ENCODE results near the gene FBXO10.
"Not testable (repeated sequence)": the region's sequence is repeated elsewhere in the genome, so short reads cannot be mapped to it uniquely, and the experiment has no call there.

FBXO10 gene

DNA sequence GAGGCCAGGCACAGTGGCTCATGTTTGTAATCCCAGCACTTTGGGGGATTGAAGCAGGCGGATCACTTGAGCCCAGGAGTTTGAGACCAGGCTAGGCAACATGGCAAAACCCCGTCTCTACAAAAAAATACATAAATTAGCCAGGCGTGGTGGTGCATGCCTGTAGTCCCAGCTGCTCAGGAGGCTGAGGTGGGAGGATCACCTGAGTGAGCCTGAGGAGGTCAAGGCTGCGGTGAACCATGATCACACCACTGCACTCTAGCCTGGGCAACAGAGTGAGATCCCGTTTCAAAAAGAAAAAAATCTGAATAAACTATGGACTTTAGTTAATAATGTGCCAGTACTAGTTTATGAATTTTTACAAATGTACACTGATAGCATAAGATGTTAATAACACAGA lies 66.1 kb downstream of the FBXO10 start:
- not testable (repeated sequence) for DNase-seq

DNA sequence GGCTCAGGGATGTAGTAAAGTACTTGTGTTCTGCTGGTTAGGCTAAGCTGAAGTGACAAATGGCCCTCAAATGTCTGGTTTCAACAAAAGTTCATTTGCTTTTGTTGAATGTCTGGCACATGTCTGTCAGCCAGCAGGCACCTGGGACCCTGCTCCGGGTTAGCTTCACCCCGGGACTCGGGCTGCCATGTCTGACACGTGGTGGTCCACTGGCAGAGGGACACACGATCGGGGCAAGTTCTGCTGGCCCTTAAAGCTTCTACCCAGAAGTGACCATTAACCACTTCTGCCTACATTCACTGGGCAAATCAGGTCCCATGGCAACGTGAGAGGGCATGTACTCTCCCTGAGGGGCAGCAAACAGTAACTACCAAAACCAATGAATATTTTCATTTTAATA lies 66.6 kb downstream of the FBXO10 start:
- no peak for DNase-seq

DNA sequence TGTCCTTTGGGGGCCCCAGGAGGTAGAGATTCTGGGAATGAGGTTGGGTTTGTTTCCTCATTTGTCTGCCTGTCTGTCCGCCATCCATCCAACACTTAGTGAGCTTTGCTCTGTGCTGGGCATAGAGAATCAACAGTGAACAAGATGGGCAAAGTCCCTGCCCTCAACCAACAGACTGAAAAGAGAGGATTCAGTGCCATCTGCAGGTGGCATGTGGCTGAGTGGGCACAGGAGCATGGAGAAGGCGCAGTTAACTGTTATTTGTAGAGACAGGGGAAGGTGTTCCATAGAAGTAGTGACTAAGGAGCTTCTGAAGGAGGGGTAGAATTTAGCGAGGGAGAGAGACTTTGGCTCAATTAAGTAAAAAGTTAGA lies 67.4 kb downstream of the FBXO10 start:
- DNase-seq = peak; percentile 21

DNA sequence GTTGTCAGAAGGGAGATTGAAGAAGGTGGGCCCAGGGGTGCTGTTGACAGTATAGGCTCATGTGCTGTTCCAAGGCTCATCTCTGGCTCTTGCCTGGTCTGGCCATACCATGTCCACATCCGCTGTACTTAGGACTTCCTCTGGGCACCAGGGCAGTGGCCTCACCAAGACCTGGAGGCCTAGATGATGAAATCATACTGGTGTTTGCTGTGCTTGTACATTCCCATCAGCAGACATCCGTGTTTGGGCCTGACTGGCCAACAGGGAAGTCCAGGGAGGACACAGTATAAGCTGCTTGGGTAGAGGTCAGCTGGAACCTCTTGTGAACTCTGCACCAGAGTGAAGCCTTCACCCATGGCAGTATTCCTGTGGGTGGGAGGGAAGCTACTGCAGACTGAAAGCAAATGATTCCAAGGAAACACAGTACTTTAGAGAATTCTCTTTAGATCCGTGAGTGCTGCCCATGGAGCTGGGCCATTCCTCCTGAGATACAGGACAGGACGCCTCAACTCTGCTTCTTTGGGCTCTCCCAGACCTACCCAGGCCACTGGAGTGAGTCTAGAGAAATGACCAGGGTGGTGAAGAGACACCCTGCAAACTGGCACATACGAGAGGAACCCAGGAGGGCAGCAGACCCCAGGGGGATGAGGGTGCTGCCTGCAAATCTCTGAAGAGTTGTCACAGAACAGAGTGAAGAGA lies 67.9 kb downstream of the FBXO10 start:
- no peak for DNase-seq

DNA sequence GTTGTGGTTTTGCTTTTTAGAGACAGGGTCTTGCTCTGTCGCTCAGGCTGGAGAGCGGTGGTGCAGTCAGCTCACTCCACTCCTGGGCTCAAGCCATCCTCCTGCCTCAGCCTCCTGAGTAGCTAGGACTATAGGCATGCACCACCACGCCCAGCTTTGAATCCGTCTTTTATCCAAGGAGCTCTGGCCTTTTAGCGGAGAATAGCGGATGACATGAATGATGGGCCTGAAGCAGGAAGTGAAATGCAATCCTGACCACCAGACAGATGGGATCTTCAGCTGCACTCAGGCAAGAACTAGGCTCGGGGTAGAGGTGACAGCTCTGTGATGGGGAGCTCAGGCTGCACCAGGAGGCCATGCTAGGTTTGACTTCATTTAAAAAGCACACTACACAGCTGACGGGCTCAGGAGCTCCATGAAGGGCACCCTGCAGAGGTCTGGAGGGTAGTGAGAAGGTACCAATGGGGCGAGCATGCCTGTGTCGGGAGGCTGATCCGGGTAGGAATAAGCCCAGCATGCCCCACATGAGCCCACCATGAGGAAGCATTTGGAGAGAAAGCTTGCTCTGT lies 68.5 kb downstream of the FBXO10 start:
- DNase-seq = no peak

DNA sequence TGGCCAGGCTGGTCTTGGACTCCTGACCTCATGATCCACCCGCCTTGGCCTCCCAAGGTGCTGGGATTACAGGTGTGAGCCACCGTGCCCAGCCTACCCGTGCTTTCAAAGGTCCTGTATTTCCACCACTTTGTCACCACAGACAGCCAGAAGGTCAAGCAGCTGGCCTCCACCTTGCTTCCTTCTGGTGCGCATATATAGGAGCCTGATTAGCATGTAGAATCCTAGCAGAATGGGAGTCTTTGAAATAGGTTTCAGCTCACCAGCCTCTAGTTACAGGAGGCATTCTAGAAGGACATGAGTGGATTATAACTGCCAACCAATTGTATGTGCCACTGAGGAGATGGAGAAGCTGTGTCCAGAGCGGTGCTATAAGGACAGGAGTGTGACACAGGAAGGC lies 71.6 kb downstream of the FBXO10 start:
- no peak for DNase-seq

DNA sequence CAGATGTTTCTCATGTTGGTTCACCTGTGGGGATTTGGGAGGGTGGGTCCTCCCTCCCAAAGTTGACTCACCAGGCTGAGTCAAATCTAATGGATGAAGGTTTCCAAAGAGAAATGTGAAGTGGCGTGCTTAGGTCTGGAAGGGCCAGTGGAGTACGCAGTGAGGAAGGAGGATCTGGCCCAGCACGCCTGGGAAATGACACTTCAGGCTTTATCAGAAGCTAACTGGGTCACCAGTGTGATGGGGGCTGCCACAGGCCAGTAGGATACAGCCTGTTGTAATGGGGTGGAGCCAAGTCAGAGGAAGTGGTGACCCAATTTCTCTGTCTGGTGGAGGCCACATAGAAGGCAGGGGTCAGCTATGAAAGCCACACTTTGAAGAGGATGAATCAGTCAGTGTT lies 72.4 kb downstream of the FBXO10 start:
- peak; percentile 48 for DNase-seq

DNA sequence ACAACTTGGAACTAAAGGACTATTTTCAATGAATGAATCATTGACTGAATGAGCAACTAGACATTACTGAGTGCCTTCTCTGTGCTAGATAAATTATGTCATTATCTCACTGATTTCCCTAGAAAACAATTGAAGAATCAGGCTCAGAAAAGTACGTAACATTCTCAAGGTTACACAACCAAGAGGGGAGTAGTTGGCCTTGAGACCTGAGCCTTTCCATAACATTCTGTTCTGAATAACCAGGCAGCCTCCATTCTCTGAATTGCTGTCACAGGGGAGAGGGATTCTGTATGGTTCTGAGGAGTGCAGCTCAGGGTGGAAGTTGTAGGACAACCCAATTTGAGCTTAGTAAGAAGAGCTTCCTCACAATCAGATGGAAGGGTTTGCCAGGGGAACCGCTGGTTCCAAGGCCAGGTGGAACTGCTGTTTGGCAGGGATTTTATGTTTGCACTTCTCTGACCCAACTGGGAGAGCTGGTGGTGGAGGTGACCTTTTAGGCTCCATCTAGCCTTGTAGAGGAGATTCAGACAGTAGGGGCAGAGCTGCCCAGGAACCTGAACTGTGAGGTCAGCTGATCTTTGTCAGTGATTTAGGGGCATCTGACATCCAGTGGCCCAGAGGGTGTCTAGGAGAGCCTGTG lies 74.1 kb downstream of the FBXO10 start:
- DNase-seq = no peak

DNA sequence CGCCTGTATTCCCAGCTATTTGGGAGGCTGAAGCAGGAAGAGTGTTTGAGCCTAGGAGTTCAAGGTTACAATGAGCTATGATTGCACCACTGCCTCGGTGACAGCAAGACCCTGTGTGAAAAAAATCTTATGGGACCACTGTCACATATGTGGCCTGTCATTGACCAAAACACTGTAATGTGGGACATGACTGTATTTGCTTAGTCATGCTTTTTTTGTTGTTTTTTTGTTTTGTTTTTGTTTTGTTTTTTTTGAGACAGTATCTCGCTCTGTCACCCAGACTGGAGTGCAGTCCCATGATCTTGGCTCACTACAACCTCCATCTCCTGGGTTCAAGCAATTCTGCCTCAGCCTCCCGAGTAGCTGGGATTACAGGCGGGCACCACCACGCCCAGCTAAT lies 76.9 kb downstream of the FBXO10 start:
- DNase-seq = no peak

DNA sequence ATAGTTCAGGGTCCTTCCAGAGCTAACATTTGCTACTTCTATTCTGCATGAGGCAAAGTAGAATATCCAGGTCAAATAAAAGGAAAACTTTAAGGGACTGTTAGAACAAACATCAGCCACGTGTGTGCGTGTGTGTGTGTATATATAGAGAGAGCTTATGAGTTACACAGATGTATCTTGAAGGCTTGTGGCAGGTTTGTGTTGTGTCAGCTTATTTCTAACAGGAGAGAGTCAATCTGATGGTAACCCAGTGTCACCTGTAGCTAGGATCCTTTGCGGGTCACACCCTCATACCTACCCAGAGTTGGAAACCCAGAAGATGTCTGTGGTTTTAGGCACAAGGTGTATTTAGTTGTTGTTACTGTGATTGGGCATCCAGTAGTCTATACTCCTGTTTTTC lies 77.7 kb downstream of the FBXO10 start:
- no peak for DNase-seq

DNA sequence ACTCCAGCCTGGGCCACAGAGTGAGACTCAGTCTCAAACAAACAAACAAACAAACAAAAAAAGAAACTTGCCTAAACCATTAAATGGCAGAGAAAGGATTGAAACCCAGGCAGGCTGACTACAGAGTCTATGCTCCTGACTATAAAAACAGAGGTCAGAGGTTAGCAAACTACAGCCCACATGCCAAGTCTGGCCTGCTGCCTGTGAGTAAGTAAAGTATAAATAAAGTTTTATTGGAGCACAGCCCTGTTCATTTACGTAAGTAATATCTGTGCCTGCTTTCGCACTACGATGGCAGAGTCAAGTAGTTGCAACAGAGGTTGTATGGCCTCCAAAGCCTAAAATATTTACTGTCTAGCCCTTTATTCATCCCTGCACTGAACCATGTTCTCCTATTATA lies 78.9 kb downstream of the FBXO10 start:
- DNase-seq = no peak

DNA sequence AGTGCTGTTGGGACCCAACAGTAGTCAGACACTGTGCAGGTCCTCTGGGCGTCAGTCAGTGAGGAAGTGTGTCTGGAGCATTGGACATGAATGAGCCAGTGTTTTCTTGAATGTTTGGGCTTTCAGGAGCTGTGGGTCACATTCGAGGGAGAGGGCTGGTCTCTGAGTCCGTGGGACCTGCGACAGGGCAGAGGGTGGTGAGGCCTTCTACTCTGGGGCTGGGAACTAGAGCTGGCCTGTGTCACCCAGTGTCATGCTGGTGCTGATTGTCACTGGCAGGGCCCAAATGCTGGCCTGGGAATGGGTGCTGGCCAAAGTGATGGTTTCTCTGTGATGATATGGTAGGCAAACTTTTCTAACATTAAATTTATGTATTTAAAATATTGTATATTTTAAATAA lies 80.2 kb downstream of the FBXO10 start:
- DNase-seq = no peak

DNA sequence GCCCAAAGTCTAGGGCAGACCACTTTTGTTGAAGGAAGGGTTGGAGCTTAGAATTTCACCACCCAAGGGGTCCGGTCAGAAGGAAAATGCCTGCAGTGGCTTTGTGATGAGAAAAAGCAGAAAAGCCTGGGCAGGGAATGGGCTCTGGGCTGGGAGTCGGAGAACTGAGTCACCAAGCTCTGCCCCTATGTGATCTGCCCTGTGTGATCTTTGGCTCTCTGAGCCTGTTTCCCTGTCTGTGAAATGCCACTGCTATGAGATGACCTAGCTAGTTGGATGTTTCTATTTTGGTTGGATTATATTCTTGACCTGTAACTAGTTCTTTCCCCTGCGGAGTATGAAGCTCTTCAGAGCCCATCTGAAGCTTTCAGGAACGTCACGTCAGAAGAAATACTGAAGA lies 80.6 kb downstream of the FBXO10 start:
- DNase-seq = no peak

DNA sequence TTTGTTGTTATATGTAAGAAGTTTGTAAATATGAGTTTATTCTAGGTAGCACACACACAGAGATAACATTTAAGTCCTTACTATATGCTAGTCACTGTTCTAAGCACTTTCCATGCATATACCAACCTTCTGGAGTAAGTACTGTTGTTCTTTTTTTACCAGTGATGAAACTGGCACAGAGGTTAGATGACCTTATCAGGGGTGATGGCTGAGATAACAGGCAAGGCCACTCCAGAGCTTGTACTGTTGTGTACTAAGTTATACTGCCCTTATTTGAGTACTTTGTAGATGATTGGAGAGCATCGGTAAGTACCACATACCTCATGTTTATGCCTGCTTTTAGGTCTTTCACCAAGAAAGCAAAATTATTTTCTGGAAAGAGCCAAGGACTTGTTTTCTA lies 84.2 kb downstream of the FBXO10 start:
- DNase-seq = peak; percentile 27

DNA sequence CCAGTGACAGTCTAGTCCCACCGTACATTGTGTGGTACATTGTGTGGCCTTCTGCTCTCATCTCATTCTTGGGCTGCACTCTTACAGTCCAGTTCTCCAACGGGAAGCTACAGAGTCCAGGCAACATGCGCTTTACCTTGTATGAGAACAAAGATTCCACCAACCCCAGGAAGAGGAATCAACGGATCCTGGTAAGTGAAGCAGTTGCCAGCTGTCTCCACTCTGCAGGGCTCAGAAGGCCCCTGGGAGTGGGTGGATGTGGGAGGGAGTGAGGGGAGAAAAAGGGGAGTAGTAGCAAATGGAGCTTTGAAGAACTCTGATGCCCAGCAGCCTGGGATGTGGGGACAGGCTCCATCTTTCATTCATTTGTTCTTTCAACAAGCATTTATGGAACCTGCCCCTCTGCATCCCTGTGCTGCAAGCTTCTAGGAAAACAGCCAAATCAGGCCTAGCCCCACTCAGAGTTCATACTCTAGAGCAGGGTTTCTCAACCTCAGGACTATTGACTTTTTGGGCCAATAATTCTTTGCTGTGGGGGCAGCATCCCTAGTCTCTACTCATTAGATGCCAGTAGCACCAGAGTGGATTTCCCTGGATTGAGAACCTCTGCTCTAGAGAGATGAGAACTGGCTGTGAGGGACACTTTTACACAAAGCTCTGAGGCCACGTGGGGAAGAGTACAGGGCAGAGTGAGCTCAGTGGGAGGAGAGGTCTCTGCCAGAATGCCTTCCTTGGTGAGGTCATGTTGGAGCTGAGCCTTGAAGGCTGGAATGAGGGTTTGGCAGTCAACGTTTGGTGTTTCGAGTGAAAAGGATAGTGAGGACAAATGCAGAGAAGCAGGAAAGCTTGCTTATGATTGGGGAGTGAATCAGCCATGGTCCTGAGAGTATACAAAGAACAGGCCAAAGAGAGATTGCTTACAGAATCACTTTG lies 89.3 kb downstream of the FBXO10 start:
- DNase-seq = peak; percentile 26

DNA sequence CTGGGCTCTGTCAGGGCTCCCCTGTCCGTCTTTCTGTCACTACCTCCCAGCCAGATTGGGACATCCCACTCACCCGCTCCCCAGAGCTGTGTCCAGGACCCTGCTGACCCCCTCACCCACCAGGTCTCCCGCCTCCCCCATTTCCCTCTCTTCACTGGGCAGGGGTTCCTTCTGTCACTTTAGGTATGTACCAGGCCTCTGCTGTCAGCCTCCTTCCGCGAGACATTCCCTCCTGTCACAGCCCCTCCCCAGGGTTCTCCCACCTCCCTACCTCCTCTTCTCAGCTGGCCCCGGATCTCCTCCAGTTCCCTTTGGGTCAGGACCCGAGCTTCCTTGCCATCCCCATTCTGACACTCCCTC lies 89.9 kb downstream of the FBXO10 start:
- no peak for DNase-seq

DNA sequence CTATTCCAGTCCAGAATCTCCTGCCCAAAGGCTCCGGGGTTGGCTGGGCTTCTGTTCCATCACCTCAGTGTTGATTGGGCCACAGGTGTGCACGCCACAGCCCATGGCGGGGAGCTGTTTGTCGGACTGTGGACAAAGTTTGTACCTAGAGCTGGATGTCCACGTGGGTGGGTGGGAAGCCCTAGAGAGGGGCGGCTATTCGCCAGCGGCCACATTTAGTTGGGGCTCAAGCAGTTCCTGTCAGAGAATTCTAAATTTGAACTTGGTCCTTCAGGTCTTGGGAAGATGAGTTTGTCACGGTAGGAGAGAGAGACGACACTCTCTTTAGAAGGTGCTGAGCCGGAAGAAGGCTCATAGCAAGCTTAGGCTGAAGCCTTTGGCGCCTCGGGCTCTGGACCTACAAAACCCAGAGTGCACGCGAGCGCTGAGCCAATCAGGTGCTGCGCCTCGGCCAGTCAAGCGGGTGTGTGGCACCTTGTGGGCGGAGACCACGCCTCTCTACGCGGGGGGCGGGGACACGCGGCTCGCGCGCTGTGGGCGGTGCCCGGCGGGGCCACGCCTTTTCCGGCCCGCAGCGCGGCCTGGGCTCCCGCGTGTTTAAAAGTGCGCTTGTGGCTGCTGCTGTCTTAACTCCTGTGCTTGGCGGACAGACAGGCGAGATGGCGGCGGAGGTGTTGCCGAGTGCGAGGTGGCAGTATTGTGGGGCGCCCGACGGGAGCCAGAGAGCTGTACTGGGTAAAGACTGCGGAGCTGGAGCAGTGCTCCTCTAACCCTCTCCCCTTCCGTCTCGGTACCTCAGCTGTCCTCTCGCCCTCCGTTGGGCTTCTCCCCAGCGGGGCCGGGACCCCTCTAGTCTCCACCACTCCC lies 90.6 kb downstream of the FBXO10 start, which contains the start of gene POLR1E:
Gene POLR1E (plus strand): TSS at position 560 of the 867 bp plus-strand sequence. CDS start 100 bp downstream, at position 660.
- peak; percentile 98 for DNase-seq

DNA sequence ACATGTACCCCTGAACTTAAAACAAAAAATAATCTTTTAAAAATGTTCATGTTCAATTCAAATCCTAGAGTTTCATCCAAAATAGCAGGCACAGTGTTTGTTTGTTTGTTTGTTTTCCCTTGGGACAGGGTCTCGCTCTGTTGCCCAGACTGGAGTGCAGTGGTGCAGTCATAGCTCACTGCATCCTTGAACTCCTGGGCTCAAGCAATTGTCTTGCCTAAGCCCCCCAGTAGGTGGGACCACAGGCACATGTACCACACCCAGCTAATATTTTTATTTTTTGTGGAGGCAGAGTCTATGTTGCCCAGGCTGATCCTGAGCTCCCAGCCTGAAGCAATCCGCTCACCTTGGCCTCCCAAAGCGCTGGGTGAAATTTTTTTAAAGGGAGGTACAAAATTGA lies 95.4 kb downstream of the FBXO10 start:
- peak; percentile 20 for DNase-seq

DNA sequence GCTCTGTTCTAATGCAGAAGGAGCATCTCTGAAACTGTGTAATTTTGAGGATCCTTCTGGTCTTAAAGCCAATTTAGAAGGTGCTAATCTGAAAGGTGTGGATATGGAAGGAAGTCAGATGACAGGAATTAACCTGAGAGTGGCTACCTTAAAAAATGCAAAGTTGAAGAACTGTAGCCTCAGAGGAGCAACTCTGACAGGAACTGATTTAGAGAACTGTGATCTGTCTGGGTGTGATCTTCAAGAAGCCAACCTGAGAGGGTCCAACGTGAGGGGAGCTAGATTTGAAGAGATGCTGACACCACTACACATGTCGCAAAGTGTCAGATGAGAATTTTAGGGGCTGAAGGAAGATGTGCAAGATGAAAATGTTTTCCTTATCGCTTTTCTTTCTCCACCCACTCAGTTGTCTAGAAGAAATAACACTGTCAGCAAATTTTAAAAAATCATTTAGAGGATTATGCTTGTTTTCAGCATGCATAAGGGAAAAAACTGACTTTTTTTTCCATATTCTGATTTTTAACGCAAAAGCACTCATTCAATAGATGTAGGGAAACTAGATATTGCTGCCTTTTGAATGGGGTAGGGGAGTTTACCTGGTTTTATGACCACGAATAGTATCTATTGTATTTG lies 98.1 kb downstream of the FBXO10 start:
- DNase-seq = not testable (repeated sequence)

DNA sequence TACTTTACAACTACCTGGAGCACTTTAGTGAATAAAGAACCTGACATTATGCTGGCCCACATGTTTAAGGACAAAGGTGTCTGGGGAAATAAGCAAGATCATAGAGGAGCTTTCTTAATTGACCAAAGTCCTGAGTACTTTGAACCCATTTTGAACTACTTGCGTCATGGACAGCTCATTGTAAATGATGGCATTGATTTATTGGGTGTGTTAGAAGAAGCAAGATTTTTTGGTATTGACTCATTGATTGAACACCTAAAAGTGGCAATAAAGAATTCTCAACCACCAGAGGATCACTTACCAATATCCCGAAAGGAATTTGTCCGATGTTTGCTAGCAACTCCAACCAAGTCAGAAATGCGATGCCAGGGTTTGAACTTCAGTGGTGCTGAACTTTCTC lies 98.7 kb downstream of the FBXO10 start:
- DNase-seq = not testable (repeated sequence)

DNA sequence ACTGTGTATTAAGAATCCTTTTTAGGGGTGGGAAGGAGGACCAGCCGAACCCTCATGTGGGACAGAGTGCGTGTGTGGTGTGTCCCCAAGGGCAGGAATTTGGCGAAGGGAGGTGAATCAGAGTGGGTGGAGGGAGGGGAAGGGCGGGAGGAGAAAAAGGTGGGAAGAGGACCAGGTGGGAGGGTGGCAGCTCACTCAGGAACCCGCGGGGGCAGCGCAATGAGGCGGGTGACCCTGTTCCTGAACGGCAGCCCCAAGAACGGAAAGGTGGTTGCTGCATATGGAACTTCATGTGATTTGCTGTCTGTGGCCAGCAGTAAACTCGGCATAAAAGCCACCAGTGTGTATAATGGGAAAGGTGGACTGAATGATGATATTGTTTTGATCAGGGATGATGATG lies 99.2 kb downstream of the FBXO10 start:
- DNase-seq = no peak

DNA sequence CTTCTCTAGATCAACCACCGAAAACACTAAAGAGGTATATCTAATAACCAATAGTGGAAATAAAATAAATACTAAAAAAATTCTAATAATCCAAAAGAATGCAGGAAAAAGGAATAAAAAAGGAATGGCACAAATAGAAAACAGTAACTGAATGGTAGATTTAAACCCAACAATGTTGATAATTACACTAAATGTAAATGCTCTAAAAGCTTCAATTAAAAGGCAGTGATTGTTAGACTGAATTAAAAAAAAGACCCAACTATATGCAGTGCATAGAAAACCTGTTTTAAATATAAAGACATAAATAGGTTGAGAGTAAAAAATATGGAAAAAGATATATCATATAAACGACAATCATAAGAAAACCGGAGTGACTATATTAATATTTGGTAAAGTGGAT lies 101.7 kb downstream of the FBXO10 start:
- DNase-seq = no peak

Data from hematopoietic multipotent progenitor cell treated with erythropoietin and hydrocortisone succinate and interleukin-3 and kit ligand, for 4 days (in vitro differentiated cells).